Vagina (tissue), 2 donors: ENCODE measurements around the gene AGAP5. TPM values are rescaled to one million over a fixed set of nuclear protein-coding genes. Genes with fewer than 3 reads are reported as not detected.
A peak's percentile ranks its signal among the peaks of the same experiment; 100 is the strongest.
"Not testable (repeated sequence)": the region's sequence is repeated elsewhere in the genome, so short reads cannot be mapped to it uniquely, and the experiment has no call there.

Source experiments
- DNase-seq, 2 donors: peaks; one replicate each; pipeline ENCODE4 v3.0.0-alpha.2; 2017; ENCODE audit errors: extremely low spot score in 2 of 2
- H3K27ac ChIP-seq: fragments of 200-600 bp; sonication (generic); one replicate; pipeline ENCODE4 v1.5.1; 2019
- H3K27me3 ChIP-seq: fragments of 200-600 bp; sonication (generic); one replicate; pipeline ENCODE4 v1.5.1; 2019
- H3K36me3 ChIP-seq, 2 donors: fragments of 200-600 bp; sonication (generic); one replicate each; pipeline ENCODE4 v1.5.1; 2017 to 2019
- H3K4me1 ChIP-seq: fragments of 200-600 bp; sonication (generic); one replicate; pipeline ENCODE4 v1.5.1; 2019
- H3K4me3 ChIP-seq, 2 donors: fragments of 200-600 bp; sonication (generic); 1 replicate in 1 of 2; 2 replicates in 1 of 2; pipeline ENCODE4 v1.5.1; 2016 to 2019
- H3K9me3 ChIP-seq: fragments of 200-600 bp; sonication (generic); one replicate; pipeline ENCODE4 v1.5.1; 2019
- CTCF ChIP-seq, 3 experiments: fragments of 450-650 bp in 2 of 3; fragments of 200-600 bp in 1 of 3; sonication (generic) in 1 of 3; IDR thresholded peaks; one replicate each; pipeline ENCODE4 v1.5.1; 2017 to 2019; ENCODE audit warnings: antibody characterized with exemption in 3 of 3, mild to moderate bottlenecking in 2 of 3, moderate library complexity in 2 of 3
- POLR2A ChIP-seq, 2 donors: fragments of 450-650 bp; IDR thresholded peaks; one replicate each; pipeline ENCODE4 v1.6.1; 2017; ENCODE audit warnings: antibody characterized with exemption in 2 of 2, mild to moderate bottlenecking in 2 of 2, moderate library complexity in 2 of 2
- POLR2AphosphoS5 ChIP-seq, 2 donors: sonication (generic); formaldehyde crosslinking; IDR thresholded peaks; one replicate each; pipeline ENCODE4 v1.9.0; 2017; ENCODE audit warnings: antibody characterized with exemption in 2 of 2, mild to moderate bottlenecking in 2 of 2, low read depth in 1 of 2; ENCODE audit not compliant: insufficient read depth in 1 of 2
- intact Hi-C: fragments of 100-400 bp; cut with DNase I; formaldehyde crosslinking; loops from one replicate; pipeline ENCODE4 v1.15.1; 2023
- total RNA-seq: library from RNA; depleted of rRNA; stranded (reverse); fragments of >200 nt; gene quantifications from one replicate; pipeline ENCODE4 v1.2.3, GENCODE V29; 2016

Gene AGAP5
- total RNA-seq = 5.4 TPM

GRCh38 chr10:73697675-73698159 lies at the start of gene AGAP5:
Gene AGAP5 (minus strand): TSS chr10:73698109. CDS start chr10:73697755, 354 bp downstream.
- H3K36me3 ChIP-seq, H3K27ac ChIP-seq, H3K4me1 ChIP-seq, H3K4me3 ChIP-seq, H3K27me3 ChIP-seq, H3K9me3 ChIP-seq, intact Hi-C loops, DNase-seq: not testable (repeated sequence)

GRCh38 chr10:73746721-73747120 lies 48.8 kb upstream of the AGAP5 start:
- H3K4me3 ChIP-seq = no peak overlapping the region
- no peak overlapping the region for H3K27ac ChIP-seq
- no peak for DNase-seq
- H3K27me3 ChIP-seq = no peaks in the 10 kb centered on the region
- H3K4me1 ChIP-seq = peaks cover 61% of the 10 kb centered on the region
- no peaks in the 10 kb centered on the region for H3K9me3 ChIP-seq
- TF ChIP-seq POLR2AphosphoS5 (IDR thresholded peaks at IDR 0.05; ENCODE audit: insufficient read depth in 1 of 2, low read depth in 1 of 2) (no peak), CTCF (IDR thresholded peaks at IDR 0.05) (no peak), POLR2A (IDR thresholded peaks at IDR 0.05) (no peak)
- intact Hi-C loops = no loop called here
- peaks cover 0 to 39% of the 10 kb centered on the region in 2 donors for H3K36me3 ChIP-seq

- Histone ChIP-seq H3K36me3 (peaks cover 0 to 28% of the 10 kb centered on the region in 2 donors), H3K27ac (peak overlapping the region; percentile 86), H3K27me3 (no peaks in the 10 kb centered on the region), H3K4me3 (peak overlapping the region; percentile 88 to 90), H3K4me1 (peaks cover 54% of the 10 kb centered on the region), H3K9me3 (no peaks in the 10 kb centered on the region)
- intact Hi-C loops = no loop called here
- no peak for DNase-seq
- TF ChIP-seq POLR2A (IDR thresholded peaks at IDR 0.05) (no peak), CTCF (IDR thresholded peaks at IDR 0.05) (no peak), POLR2AphosphoS5 (IDR thresholded peaks at IDR 0.05; ENCODE audit: insufficient read depth in 1 of 2, low read depth in 1 of 2) (no peak)
Observed at GRCh38 chr10:73744664-73744975, 46.7 kb upstream of the AGAP5 start.

GRCh38 chr10:73743905-73744663 lies 46.2 kb upstream of the AGAP5 start, which contains the start of gene SEC24C:
Gene SEC24C (plus strand): TSS chr10:73744372. CDS start chr10:73746833, 2,461 bp downstream.
- peak within 1 kb of the TSS; percentile 86 for H3K27ac ChIP-seq
- intact Hi-C loops = no loop called here
- no peaks in the 10 kb centered on the region for H3K27me3 ChIP-seq
- peak in 1 of 2 donors; percentile 55 for TF ChIP-seq POLR2A (IDR thresholded peaks at IDR 0.05)
- TF ChIP-seq POLR2AphosphoS5 (IDR thresholded peaks at IDR 0.05; ENCODE audit: insufficient read depth in 1 of 2, low read depth in 1 of 2) = peak; percentile 97 to 100
- no peak for TF ChIP-seq CTCF (IDR thresholded peaks at IDR 0.05)
- peak within 1 kb of the TSS; percentile 88 to 90 for H3K4me3 ChIP-seq
- H3K9me3 ChIP-seq = no peaks in the 10 kb centered on the region
- peaks cover 49% of the 10 kb centered on the region for H3K4me1 ChIP-seq
- H3K36me3 ChIP-seq = peaks cover 0 to 23% of the 10 kb centered on the region in 2 donors
- peak in 1 of 2 donors; percentile 97 for DNase-seq

- no peak for DNase-seq
- peak overlapping the region; percentile 86 for H3K27ac ChIP-seq
- intact Hi-C loops = no loop called here
- H3K9me3 ChIP-seq = no peaks in the 10 kb centered on the region
- peaks cover 42% of the 10 kb centered on the region for H3K4me1 ChIP-seq
- TF ChIP-seq POLR2AphosphoS5 (IDR thresholded peaks at IDR 0.05; ENCODE audit: insufficient read depth in 1 of 2, low read depth in 1 of 2) = no peak
- no peak for TF ChIP-seq POLR2A (IDR thresholded peaks at IDR 0.05)
- TF ChIP-seq CTCF (IDR thresholded peaks at IDR 0.05) = no peak
- no peaks in the 10 kb centered on the region for H3K27me3 ChIP-seq
- H3K36me3 ChIP-seq = peaks cover 0 to 17% of the 10 kb centered on the region in 2 donors
- peak overlapping the region; percentile 88 to 90 for H3K4me3 ChIP-seq
Observed at GRCh38 chr10:73743327-73743904, 45.5 kb upstream of the AGAP5 start.
